Measurements from ENCODE around the gene CDKN2AIPNL. TPM values are rescaled to one million over a fixed set of nuclear protein-coding genes. Genes with fewer than 3 reads are reported as not detected.
"Not testable (repeated sequence)": the region's sequence is repeated elsewhere in the genome, so short reads cannot be mapped to it uniquely, and the experiment has no call there.

CDKN2AIPNL gene
- total RNA-seq, 1 donor from 2014 or later = 22.3 TPM

DNA sequence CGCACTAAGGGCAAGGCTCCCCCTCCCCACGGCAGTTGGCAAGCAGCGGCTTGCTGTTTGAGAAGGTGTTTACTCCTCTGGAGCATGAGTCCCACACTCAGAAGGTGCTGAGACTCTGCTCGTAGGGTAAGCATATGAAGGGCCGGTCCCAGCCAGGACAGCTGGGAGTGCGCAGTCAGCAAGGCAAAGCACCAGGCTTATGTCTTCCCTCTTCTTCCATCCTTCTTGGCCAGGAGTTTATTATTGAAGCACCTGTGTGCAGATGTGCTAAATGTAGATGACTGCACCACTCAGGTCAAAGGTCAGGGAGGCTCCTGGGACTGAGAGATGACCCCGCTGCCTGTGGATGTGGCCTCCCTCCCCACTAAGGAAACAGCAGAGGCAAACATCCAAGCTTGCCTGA, 27.0 kb upstream of the CDKN2AIPNL start:
- intact Hi-C loops (cut with micrococcal nuclease) = no loop called here

DNA sequence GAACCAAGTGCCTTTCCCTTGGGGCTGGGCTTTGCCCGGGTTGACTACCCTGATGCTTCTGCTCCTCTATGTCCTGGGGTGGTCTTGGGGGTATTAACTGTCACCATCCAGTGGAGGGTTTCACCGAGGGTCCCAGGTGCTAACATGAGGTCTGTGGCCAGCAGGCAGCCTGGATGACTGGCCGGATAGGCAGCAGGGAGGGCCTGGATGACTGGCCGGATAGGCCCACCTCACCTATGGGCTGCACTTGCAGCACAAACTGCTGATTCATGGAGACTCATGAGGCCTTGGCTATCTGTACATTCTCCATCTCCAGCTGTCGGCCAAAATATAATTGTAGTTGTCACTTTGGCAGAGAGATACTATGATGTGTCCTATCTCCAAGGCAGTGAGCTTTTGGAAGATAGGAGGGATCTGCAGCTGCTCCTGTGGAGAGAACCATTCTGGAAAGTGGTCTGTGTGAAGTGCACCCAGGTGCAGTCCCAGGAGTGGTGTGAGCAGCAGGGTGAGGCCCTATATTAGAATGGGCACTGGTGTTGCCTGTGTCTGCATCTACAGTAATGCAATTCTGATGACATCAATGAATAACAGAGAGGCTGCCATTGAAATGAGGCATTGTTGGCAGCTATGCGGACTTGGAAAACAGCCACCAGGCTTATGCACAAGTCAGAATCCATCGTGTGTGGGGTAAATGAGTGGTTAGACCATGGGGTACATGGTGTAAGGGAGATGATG, 26.3 kb upstream of the CDKN2AIPNL start:
- intact Hi-C loops (cut with micrococcal nuclease) = loop anchor here (1.0 kb wide), 1 partner anchor 87 kb away; the partner anchor contains the start of gene JADE2

DNA sequence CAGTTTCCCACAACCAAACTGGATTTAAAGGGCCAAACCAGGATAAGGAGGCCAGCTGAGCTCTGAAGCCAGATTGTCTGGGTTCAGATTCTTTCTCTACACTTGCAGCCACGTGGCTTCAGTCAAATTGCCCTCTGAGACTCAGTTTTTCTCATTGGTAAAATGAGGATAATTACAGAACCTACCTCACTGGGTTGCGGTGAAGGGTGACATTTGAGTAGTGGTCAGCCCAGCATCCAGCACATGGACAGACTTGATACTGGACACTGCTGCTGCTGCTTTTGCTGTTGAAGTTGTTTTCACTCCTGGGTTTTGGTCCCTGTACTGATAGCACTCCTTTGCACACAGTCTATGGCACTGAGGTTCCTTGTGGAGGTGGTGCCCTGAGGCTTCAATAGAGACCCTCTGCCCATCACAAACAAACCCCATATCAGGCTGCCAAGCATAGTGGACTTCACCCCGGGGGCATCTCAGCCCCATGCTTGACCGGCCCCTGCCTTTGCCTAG, 25.7 kb upstream of the CDKN2AIPNL start:
- intact Hi-C loops (cut with micrococcal nuclease) = loop anchor here (1.0 kb wide), 1 partner anchor 88 kb away; the partner anchor contains the start of gene JADE2

DNA sequence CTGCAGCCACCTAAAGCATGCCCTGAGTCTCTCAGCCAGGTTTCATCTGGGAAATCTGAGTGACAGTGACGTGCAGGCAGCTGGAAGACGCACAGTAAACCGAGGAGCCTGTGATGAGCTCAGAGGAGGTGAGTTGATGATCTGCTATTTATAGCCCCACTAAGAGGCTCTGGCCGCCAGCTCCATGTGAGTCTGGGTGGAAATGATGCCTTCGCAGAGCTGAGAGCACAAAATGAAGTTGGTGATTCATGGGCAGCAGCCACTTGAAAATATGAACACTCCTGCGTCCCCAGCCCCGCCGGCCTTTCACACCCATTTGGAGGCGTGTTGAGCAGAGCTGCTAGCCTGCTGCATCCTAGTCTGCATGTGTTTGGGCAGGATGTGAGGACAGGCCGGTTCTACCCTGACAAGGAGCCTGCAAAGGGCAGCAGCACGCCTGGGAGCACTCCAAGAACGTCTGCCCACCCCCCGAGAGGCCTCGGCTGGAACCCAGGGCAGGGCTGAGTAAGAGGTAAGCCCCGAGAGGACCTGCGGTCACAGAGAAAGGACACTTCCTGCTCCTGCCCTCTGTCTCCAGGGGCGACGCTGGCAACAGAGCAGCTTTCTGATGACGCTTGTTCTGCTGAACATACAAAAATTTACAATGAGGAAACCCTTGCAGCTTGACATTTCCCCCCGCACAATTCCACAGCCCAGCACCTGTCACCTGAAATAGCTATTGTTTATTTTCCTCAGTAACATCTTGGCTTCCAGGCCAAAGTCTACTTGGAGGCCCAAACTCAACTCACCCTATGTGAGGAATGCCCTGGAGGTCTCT, 25.1 kb upstream of the CDKN2AIPNL start:
- intact Hi-C loops (cut with micrococcal nuclease) = loop anchor here (1.0 kb wide), 1 partner anchor 89 kb away; the partner anchor contains the start of gene JADE2

DNA sequence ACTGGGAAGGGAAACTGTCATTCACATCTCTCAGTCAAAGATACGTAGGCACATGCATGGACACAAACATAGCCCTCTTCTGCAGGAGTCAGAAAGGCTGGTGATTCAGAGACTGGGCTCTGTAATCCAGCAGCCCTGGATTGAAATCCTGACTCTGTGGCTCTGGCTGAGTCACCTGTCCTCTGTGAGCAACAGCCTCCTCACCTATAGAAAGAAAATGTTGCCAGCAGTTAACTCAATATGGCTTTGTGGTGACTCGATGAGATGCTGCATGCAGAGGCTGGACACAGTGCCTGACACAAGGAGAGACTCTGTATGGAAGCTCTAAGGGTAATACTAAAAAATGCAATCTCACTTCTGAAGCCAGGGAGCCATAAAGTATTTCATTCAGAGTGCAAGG, 23.9 kb upstream of the CDKN2AIPNL start:
- intact Hi-C loops (cut with micrococcal nuclease) = no loop called here

DNA sequence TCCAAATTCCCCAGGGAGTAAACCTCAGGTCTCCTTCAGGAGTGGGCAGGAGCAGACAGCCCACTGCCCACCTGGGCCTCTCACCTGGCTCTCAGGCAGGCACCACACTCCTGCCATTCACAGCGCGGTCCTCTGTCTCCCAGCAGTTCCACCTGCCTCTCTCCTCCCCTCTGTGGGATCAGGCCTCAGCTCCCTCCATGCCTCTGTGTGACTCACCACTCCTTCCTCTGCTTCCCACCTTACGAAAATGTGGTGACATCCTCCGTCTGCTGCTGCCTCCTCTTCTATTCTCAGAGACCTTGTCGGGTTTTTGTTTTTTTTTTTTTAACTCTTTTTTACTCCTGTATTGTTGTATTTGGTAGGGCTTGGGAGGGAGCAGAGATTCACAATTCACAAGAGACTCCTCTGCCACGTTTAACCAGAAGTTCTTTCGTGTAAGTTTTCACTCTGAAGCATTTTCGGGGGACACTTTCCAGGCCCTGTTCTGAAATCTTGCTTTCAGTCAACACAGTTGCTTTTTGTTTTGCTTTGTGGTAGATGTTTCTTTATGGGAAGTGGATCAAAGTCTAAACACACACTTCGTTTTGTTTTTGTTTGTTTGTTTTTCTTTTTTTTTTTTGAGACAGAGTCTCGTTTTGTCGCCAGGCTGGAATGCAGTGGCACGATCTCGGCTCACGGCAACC, 21.1 kb upstream of the CDKN2AIPNL start:
- intact Hi-C loops (cut with micrococcal nuclease) = no loop called here

DNA sequence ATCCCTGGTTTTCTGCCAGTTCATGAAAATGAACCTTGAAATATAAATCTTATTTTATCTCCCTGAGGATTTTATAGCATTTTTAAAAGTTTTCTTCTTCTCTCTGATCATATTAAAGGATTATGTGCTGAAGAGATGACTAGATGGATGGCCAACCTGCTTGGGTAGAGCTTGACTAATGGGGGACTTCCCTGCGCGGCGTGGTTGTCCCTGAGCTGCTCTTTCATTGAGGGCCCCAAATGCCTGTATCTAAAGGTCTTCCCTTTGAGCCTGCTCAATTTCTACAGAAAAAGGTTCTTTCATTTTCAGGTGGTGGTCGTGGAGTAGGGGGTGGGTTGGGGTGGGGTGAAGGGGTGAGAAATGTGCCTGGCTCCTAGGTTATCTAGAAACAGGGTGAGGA, 20.5 kb upstream of the CDKN2AIPNL start:
- intact Hi-C loops (cut with micrococcal nuclease) = no loop called here

DNA sequence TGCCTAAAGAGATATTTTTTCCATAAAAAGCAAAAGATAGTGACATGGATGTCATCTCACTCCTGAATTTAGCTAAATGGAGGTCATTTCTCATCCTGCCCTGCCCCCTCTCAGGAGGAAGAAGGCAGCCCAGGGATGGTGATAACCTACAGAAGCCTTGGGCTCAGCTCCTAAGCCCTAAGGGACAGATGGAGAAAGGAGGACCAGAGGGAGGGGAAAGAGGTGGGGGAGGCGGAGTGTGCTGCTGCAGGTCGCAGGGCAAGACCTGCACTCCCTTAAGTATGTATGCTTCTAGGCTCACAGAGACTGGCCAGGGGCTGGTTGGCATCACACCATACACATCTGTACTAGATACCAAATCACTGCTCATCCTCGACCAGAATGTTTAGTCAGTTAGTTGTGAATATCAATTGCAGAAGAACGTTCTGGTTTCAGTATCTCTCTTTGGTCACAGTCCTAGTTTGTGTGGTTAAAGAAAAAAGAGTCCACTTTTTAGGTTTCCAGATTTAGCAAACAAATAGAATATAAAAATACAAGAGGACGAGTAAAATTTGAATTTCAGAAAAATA, 18.4 kb upstream of the CDKN2AIPNL start:
- intact Hi-C loops (cut with micrococcal nuclease) = no loop called here

DNA sequence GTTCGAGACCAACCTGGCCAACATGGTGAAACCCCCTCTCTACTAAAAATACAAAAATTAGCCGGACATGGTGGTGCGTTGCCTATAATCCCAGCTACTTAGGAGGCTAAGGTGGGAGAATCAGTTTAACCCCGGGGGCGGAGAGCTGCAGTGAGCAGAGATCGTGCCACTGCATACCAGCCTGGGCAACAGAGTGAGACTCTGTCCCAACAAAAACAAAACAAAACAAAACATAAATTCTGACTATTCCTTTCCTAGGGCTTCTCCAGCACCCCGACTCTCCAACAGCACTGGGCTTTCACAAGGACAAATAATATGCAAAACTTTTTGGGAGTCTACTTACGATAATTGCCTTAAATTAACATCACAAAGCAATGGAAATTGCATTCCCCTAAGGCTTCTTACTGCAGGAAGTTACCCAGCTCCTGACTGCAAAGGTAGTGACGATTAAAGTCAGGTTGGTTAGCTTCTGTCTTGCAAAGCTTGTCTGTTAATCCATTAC, 15.9 kb upstream of the CDKN2AIPNL start:
- intact Hi-C loops (cut with micrococcal nuclease) = no loop called here

DNA sequence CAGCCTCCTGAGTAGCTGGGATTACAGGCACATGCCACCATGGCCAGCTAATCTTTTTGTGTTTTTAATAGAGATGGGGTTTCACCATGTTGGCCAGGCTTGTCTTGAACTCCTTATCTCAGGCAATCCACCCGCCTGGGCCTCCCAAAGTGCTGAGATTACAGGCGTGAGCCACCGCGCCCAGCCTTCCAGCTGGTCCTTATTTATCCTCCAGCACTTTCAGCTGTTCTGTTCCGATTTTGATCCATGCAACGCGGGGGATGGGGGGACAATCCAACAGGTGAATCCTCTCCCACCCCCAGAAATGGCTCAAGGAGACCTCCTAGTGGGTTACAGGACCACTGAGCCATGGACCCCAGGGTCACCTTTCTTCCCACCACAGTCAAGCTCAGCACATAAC, 14.7 kb upstream of the CDKN2AIPNL start:
- intact Hi-C loops (cut with micrococcal nuclease) = no loop called here

DNA sequence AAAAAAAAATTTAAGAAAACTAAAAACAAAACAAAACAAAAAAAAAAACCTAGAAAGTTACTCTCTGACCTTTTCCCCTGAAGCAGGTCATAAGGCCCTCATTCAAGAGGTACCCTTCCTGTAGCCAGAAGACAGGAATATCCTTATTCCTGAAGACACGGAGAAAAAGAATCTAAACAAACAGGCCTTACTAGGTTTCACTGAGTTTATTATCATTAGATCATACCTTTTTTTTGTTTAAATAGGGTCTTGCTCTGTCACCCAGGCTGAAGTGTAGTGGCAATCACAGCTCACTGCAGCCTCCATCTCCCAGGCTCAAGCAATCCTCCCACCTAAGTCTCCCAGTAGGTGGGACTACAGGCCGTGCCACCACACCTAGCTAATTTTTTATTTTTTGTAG, 11.7 kb upstream of the CDKN2AIPNL start:
- intact Hi-C loops (cut with micrococcal nuclease) = no loop called here

DNA sequence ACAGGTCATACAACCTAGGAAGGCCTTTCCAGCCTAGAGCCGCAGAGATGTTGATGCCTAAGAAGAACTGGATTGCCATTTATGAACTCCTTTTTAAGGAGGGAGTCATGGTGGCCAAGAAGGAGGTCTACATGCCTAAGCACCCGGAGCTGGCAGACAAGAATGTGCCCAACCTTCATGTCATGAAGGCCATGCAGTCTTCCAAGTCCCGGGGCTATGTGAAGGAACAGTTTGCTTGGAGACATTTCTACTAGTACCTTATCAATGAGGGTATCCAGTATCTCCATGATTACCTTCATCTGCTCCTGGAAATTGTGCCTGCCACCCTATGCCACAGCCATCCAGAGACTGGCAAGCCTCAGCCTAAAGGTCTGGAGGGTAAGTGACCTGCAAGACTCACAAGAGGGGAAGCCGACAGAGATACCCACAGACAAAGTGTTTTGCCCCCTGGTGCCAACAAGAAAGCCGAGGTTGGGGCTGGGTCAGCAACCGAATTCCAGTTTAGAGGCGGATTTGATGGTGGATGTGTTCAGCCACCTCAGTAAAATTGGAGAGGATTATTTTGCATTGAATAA, 11.2 kb upstream of the CDKN2AIPNL start:
- intact Hi-C loops (cut with micrococcal nuclease) = no loop called here

DNA sequence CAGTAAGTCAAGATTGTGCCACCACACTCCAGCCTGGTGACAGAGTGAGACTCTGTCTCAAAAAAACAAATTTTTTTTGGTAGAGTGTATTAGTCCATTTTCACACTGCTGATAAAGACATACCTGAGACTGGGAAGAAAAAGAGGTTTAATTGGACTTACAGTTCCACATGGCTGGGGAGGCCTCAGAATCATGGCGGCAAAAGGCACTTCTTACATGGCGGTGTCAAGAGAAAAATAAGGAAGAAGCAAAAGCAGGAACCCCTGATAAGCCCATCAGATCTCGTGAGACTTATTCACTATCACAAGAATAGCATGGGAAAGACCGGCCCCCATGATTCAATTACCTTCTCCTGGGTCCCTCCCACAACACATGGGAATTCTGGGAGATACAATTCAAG, 9.4 kb upstream of the CDKN2AIPNL start:
- intact Hi-C loops (cut with micrococcal nuclease) = not testable (repeated sequence)

DNA sequence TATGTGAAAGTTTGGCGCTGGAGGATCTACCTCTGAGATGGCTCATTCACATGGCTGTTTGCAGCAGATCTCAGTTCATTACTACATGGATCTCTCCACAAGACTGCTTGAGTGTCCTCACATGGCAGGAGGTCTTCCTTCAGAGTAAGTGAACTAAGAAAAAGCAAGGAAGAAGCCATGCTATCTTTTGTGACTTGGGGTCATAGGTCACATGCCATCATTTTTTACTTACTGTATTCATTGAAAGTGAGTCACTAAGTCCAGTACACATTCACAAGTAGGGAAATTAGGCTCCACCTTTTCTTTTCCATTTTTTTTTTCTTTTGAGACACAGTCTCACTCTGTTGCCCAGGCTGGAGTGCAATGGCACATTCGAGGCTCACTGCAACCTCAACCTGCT, 8.7 kb upstream of the CDKN2AIPNL start:
- intact Hi-C loops (cut with micrococcal nuclease) = no loop called here

DNA sequence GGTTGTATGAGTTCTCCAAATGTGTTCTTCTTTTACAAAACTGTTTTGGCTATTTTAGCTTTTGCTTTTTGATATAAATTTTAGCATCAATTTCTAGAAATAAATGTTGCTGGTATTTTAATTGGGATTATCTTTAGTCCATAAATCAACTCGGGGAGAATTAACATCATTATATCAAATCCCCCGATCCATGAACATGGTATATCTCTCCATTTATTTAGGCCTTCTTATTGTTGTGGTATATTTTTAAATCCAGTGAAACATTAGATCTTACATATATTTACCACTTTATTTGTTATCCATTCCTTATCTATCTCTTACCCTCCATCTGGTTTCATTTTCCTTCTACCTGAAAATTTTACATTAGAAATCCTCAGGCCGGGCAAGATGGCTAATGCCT, 7.3 kb upstream of the CDKN2AIPNL start:
- intact Hi-C loops (cut with micrococcal nuclease) = loop anchor here (10.0 kb wide), 1 partner anchor 316 kb away; the partner anchor contains the start of gene CAMLG

DNA sequence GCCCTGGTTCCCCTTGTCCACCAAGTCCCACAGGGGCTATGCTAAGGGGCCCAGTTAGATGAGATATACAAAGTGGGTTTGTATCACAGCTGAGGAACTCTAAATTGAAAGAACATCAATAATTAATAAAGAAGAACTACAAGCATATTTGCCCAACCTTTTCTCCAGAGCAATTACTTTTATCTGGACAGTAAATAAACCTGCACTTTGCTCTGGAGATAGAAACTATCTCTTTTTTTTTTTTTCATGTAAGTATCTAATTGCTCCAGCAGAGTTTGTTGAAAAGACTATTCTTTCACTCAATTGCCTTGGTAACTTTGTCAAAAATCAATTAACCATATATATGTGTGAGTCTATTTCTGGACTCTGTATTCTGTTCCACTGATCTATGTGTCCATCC, 6.0 kb upstream of the CDKN2AIPNL start:
- intact Hi-C loops (cut with micrococcal nuclease) = loop anchor here (10.0 kb wide), 1 partner anchor 317 kb away; the partner anchor contains the start of gene CAMLG

DNA sequence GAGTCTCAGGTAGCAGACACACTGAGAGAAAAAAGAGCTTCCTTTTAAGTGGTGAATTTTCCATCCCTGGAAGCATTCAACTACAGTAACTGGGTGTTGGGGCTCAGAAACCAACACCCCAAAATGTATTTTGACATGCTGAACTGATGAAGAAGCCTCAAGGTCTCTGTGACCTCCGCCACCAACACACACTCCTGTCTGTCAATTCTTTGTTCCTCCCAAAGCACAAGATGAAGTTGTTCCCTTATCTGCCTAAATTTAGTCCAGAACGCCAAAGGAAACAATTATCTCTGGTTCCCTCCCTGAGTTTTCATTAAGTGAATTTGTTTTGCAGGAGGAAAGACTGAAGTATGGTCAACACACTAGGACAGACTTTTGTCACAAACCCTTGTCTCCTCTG, 1.4 kb upstream of the CDKN2AIPNL start:
- intact Hi-C loops (cut with micrococcal nuclease) = loop anchor here (5.0 to 10.0 kb wide), 2 partner anchors 322 to 344 kb away; partner anchors contain the start of genes CAMLG and DDX46

DNA sequence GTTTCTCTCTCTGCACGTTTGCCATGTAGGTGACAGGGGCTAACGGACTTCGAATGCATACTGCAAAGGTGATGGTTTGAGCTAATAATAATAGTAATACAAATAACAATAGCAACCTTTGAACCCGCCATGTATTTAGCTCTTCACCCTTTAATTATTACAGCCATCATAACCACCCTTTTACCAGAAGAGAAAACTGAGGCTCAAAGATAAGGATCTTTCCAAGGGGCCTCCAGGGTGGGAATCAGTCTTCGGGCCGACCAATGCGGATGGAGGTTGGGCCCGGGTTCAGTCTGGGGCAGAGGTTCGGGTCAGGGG, 494 bp downstream of the CDKN2AIPNL start:
- intact Hi-C loops (cut with micrococcal nuclease) = loop anchor here (1.0 to 10.0 kb wide), 6 partner anchors 40 to 346 kb away; partner anchors contain the start of genes CAMLG, DDX46, PPP2CA and UBE2B

DNA sequence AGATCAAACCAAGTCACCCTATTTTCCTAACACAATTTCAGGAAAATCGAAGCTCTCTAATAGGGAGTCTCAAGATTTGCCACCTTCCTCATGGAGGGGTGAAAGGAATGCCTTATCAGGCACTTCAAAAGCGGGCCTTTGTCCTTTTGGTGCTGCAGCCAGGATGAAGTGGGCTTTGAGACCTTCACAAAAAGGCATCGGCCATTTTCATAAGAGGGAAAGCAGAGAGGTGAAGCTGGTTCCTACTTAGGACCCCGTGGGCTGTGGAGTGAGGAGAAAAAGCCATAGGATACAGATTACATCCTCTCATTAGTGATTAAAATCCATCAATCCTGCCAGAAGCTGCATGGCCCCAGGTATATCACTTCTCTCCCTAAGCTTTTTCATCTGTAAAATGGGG, 859 bp downstream of the CDKN2AIPNL start:
- intact Hi-C loops (cut with micrococcal nuclease) = loop anchor here (1.0 to 10.0 kb wide), 6 partner anchors 40 to 346 kb away; partner anchors contain the start of genes CAMLG, DDX46, PPP2CA and UBE2B

DNA sequence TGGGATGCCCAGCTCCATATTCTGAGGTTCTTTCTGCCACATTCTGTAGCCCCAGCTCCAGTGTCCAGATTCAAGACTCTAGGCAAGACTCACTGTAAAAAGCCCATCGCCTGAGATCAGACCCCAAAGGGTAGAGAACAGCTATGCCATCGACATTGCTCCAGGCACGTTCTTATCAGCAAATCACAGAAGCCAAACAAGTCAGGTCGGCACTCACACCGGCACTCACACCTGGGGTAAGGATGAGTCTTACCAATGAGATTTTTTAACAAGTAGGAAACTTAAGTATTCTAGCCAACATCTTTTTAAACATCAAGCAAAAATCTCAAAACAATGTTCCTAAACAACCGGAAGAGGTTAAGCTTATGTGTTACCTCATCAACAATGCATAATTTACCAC, 2.4 kb downstream of the CDKN2AIPNL start:
- intact Hi-C loops (cut with micrococcal nuclease) = no loop called here

Measured in T-helper 2 cell treated with Interferon-gamma antibody and Interleukin-4, amounts not matched to agents 100 ng/mL and 5 ng/mL, for 36 hours (primary cell).